Measurements from ENCODE around the gene PLCH1. TPM values are rescaled to one million over a fixed set of nuclear protein-coding genes. Genes with fewer than 3 reads are reported as not detected.

Gene PLCH1
- total and polyA plus RNA-seq, 12 donors: under 0.01 to 0.28 (median 0.10) TPM; not detected in 2

- DNase-seq: no peak
- peaks cover 0 to 13% (median 0%) of the 10 kb centered on the region in 3 donors for H3K9me3 ChIP-seq (replicated peaks in 1 of 3)
- no peak overlapping the region for H3K27ac ChIP-seq
- TF ChIP-seq CTCF (IDR thresholded peaks at IDR 0.05) (no peak), POLR2A (IDR thresholded peaks at IDR 0.05) (no peak)
- intact Hi-C loops (cut with DNase I): no loop called here
- H3K36me3 ChIP-seq (replicated peaks in 1 of 2): no peaks in the 10 kb centered on the region
- H3K27me3 ChIP-seq: no peaks in the 10 kb centered on the region
- H3K4me1 ChIP-seq (replicated peaks in 1 of 2): no peaks in the 10 kb centered on the region
- H3K4me3 ChIP-seq: no peak overlapping the region
Observed at GRCh38 chr3:155785662-155786295, 40.9 kb upstream of the PLCH1 start.

GRCh38 chr3:155782390-155782953 is 37.6 kb upstream of the PLCH1 start:
- Histone ChIP-seq H3K27me3 (no peaks in the 10 kb centered on the region), H3K36me3 (replicated peaks in 1 of 2) (no peaks in the 10 kb centered on the region), H3K4me3 (no peak overlapping the region), H3K4me1 (replicated peaks in 1 of 2) (no peaks in the 10 kb centered on the region), H3K27ac (no peak overlapping the region), H3K9me3 (replicated peaks in 1 of 3) (peaks cover 0 to 13% (median 0%) of the 10 kb centered on the region in 3 donors)
- 93 to 100% (median 99%) methylated on average over 1 of the region's 1 CpG for WGBS, 4 donors
- DNase-seq: no peak
- TF ChIP-seq CTCF (IDR thresholded peaks at IDR 0.05) (no peak), POLR2A (IDR thresholded peaks at IDR 0.05) (no peak)
- intact Hi-C loops (cut with DNase I): no loop called here

GRCh38 chr3:155780291-155780690 is 35.4 kb upstream of the PLCH1 start:
- H3K36me3 ChIP-seq (replicated peaks in 1 of 2): no peaks in the 10 kb centered on the region
- intact Hi-C loops (cut with DNase I): no loop called here

GRCh38 chr3:155778462-155778861 is 33.6 kb upstream of the PLCH1 start:
- no peak for DNase-seq
- TF ChIP-seq CTCF (IDR thresholded peaks at IDR 0.05) (no peak), POLR2A (IDR thresholded peaks at IDR 0.05) (no peak)
- intact Hi-C loops (cut with DNase I): no loop called here
- Histone ChIP-seq H3K27ac (no peak overlapping the region), H3K27me3 (no peaks in the 10 kb centered on the region), H3K36me3 (replicated peaks in 1 of 2) (peaks cover 0 to 4% of the 10 kb centered on the region in 2 donors), H3K9me3 (replicated peaks in 1 of 3) (peaks cover 0 to 13% (median 0%) of the 10 kb centered on the region in 3 donors), H3K4me1 (replicated peaks in 1 of 2) (no peaks in the 10 kb centered on the region), H3K4me3 (no peak overlapping the region)

More at GRCh38 chr3:155780291-155780690, 35.4 kb upstream of the PLCH1 start:
- peaks cover 0 to 13% (median 0%) of the 10 kb centered on the region in 3 donors for H3K9me3 ChIP-seq (replicated peaks in 1 of 3)
- DNase-seq: no peak
- H3K27me3 ChIP-seq: no peaks in the 10 kb centered on the region
- no peak for TF ChIP-seq CTCF (IDR thresholded peaks at IDR 0.05)
- TF ChIP-seq POLR2A (IDR thresholded peaks at IDR 0.05): no peak
- no peaks in the 10 kb centered on the region for H3K4me1 ChIP-seq (replicated peaks in 1 of 2)
- H3K4me3 ChIP-seq: no peak overlapping the region
- no peak overlapping the region for H3K27ac ChIP-seq

Data from adrenal gland (tissue), 12 donors.